WTC11 (cell line): Measurements from ENCODE around the gene CTSE. TPM values are rescaled to one million over a fixed set of nuclear protein-coding genes. Genes with fewer than 3 reads are reported as not detected.

ENCODE experiments used
- ATAC-seq: fragments of 200-7000 bp; cut with Tn5 transposase; 2 replicates; pipeline ENCODE4 v1.10.0; 2021; ENCODE audit warnings: mild to moderate bottlenecking, moderate library complexity
- CTCF ChIA-PET: fragments of 300-600 bp; sonication (Branson Sonifier 250); formaldehyde crosslinking; loops from one replicate; lab custom pipeline; 2021; ENCODE audit warnings: antibody characterized with exemption; lab: Charles Lee
- POLR2A ChIA-PET: fragments of 350-600 bp; sonication (Branson Sonifier 250); formaldehyde crosslinking; loops from one replicate; lab custom pipeline; 2021; ENCODE audit warnings: antibody characterized with exemption; lab: Charles Lee
- DNase-seq: peaks from one replicate; pipeline ENCODE4 v3.0.0; 2021; ENCODE audit warnings: low spot score
- H3K27ac Mint-ChIP-seq: 2 replicates; pipeline ENCODE4 v1.8.0; 2021; ENCODE audit warnings: mixed read lengths
- H3K27me3 Mint-ChIP-seq: 2 replicates; pipeline ENCODE4 v1.8.0; 2021; ENCODE audit warnings: low read depth, mild to moderate bottlenecking, moderate library complexity, mixed read lengths
- H3K36me3 Mint-ChIP-seq: 2 replicates; pipeline ENCODE4 v1.8.0; 2021; ENCODE audit warnings: mixed read lengths
- H3K4me1 Mint-ChIP-seq: 2 replicates; pipeline ENCODE4 v1.8.0; 2022; ENCODE audit warnings: mixed read lengths
- H3K4me3 Mint-ChIP-seq: 2 replicates; pipeline ENCODE4 v1.8.0; 2021; ENCODE audit warnings: mild to moderate bottlenecking, moderate library complexity, mixed read lengths
- H3K9me3 Mint-ChIP-seq: 2 replicates; pipeline ENCODE4 v1.8.0; 2021; ENCODE audit warnings: mixed read lengths
- CBFB ChIP-seq: sonication (generic); formaldehyde crosslinking; IDR thresholded peaks from 2 replicates; pipeline ENCODE4 v1.8.1; 2022; ENCODE audit warnings: mild to moderate bottlenecking, low read depth, missing genetic modification reagents
- FOXP1 ChIP-seq: sonication (generic); formaldehyde crosslinking; IDR thresholded peaks from 2 replicates; pipeline ENCODE4 v1.8.0; 2022; ENCODE audit warnings: missing genetic modification reagents, mild to moderate bottlenecking, moderate library complexity, borderline replicate concordance
- GABPB1 ChIP-seq: sonication (generic); formaldehyde crosslinking; IDR thresholded peaks from 2 replicates; pipeline ENCODE4 v1.8.1; 2023; ENCODE audit warnings: mild to moderate bottlenecking, missing genetic modification reagents
- JUN ChIP-seq: sonication (generic); formaldehyde crosslinking; IDR thresholded peaks from 2 replicates; pipeline ENCODE4 v1.8.0; 2023; ENCODE audit warnings: mild to moderate bottlenecking, missing genetic modification reagents
- KAT7 ChIP-seq: sonication (generic); formaldehyde crosslinking; IDR thresholded peaks from 2 replicates; pipeline ENCODE4 v1.8.1; 2023; ENCODE audit warnings: missing genetic modification reagents, mild to moderate bottlenecking, borderline replicate concordance
- MXD4 ChIP-seq: fragments of 250-450 bp; sonication (Bioruptor Pico); IDR thresholded peaks from 2 replicates; pipeline ENCODE4 v1.8.0; 2021; ENCODE audit warnings: mild to moderate bottlenecking, moderate library complexity, borderline replicate concordance
- NFYB ChIP-seq: sonication (generic); formaldehyde crosslinking; conservative IDR thresholded peaks from 2 replicates; pipeline ENCODE4 v1.8.0; 2022; ENCODE audit warnings: low read depth, missing genetic modification reagents
- NR3C1 ChIP-seq: sonication (generic); formaldehyde crosslinking; conservative IDR thresholded peaks from 2 replicates; pipeline ENCODE4 v1.8.1; 2023; ENCODE audit warnings: low read depth, mild to moderate bottlenecking, missing genetic modification reagents
- ZNF121 ChIP-seq: sonication (generic); formaldehyde crosslinking; IDR thresholded peaks from 2 replicates; pipeline ENCODE4 v1.8.0; 2023; ENCODE audit warnings: missing genetic modification reagents
- ZNF317 ChIP-seq: sonication (generic); formaldehyde crosslinking; IDR thresholded peaks from 2 replicates; pipeline ENCODE4 v1.8.1; 2023; ENCODE audit warnings: low read depth, mild to moderate bottlenecking, moderate library complexity, missing genetic modification reagents, borderline replicate concordance
- total RNA-seq: library from RNA; stranded (reverse); gene quantifications from 3 replicates; pipeline ENCODE4 v1.2.3, GENCODE V29; 2021
- TF ChIP-seq, protein P1 (sequence below): fragments of 250-450 bp; sonication (Bioruptor Pico); IDR thresholded peaks from 2 replicates; pipeline ENCODE4 v1.9.0; 2021; ENCODE audit warnings: mild to moderate bottlenecking
- TF ChIP-seq, protein P2 (sequence below): sonication (generic); formaldehyde crosslinking; IDR thresholded peaks from 2 replicates; pipeline ENCODE4 v1.8.1; 2023; ENCODE audit warnings: mild to moderate bottlenecking, missing genetic modification reagents, moderate library complexity
- TF ChIP-seq, protein P3 (sequence below): sonication (generic); formaldehyde crosslinking; IDR thresholded peaks from 2 replicates; pipeline ENCODE4 v1.8.1; 2023; ENCODE audit warnings: mild to moderate bottlenecking, missing genetic modification reagents
- TF ChIP-seq, protein P4 (sequence below): fragments of 200-600 bp; IDR thresholded peaks from 2 replicates; pipeline ENCODE4 v1.8.0; 2022; ENCODE audit warnings: antibody characterized with exemption
- TF ChIP-seq, protein P5 (sequence below): sonication (generic); formaldehyde crosslinking; IDR thresholded peaks from 2 replicates; pipeline ENCODE4 v1.8.1; 2022; ENCODE audit warnings: low read depth, missing genetic modification reagents, borderline replicate concordance
- TF ChIP-seq, protein P6 (sequence below): sonication (generic); formaldehyde crosslinking; IDR thresholded peaks from 2 replicates; pipeline ENCODE4 v1.8.1; 2023; ENCODE audit warnings: mild to moderate bottlenecking, missing genetic modification reagents, borderline replicate concordance

CTSE gene
- total RNA-seq, 1 experiment from 2014 or later, result 0.17 TPM

DNA sequence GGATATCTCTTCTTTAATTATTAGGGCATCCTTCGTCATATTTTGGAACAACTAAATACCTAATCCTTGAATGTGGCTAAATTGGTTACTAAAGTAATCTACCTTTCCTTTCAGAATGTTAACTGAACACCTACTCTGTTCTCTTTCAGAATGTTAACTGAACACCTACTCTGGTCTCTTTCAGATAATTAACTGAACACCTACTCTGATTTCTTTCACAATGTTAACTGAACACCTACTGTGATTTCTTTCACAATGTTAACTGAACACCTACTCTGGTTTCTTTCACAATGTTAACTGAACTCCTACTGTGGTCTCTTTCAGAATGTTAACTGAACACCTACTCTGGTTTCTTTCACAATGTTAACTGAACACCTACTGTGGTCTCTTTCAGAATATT, 42.4 kb downstream of the CTSE start (continued):
- no peak for TF ChIP-seq ZNF121 (CRISPR knock-in tag)

DNA sequence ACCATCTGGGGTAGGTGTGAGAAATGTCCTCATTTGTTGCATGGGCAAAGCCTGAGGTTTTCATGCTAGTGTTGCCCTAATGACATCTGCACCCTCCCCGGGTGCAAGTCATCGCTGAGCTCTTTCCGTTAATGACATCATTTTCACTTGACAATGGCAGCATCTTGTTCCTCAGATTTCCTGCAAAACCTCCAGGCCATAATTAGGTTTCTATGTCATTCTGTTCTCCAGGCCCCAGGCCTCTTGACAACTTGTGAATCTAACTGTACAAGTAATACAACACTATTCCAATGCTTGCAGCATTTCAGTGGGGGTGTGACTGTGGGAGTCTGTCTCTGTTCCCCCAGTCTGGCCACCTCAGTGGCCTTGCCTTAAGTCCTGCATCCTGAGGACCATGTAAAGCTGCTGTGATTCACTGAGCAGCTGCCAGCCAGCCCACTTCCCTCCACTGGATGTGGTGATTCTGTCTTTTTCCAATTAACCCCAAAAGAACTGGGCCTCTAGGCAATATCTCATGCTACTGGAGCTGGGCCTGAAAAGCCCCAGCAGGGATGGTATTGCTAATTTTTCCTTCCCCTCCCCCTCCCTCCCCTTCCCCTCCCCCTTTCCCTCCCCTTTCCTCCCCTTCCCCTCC, 43.3 kb downstream of the CTSE start:
- Mint-ChIP-seq H3K4me1 (peaks cover 9% of the 10 kb centered on the region; the same call in 1 of the 2 replicates), H3K9me3 (peaks cover 13% of the 10 kb centered on the region), H3K36me3 (no peaks in the 10 kb centered on the region), H3K27me3 (no peaks in the 10 kb centered on the region; the same call in 1 of the 2 replicates), H3K4me3 (no peak overlapping the region), H3K27ac (no peak overlapping the region)
- TF ChIP-seq, protein P1, sequence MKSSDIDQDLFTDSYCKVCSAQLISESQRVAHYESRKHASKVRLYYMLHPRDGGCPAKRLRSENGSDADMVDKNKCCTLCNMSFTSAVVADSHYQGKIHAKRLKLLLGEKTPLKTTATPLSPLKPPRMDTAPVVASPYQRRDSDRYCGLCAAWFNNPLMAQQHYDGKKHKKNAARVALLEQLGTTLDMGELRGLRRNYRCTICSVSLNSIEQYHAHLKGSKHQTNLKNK (CRISPR knock-in tag), result no peak
- no peak for TF ChIP-seq GABPB1
- TF ChIP-seq KAT7 (CRISPR knock-in tag), result no peak
- DNase-seq (no peak), ATAC-seq (no peak)
- ChIA-PET CTCF (interaction anchor here (7.0 kb wide), 1 partner anchor 64 kb away, joined by 557 read pairs; no protein-coding TSS in a partner anchor), POLR2A (no interaction called here)

DNA sequence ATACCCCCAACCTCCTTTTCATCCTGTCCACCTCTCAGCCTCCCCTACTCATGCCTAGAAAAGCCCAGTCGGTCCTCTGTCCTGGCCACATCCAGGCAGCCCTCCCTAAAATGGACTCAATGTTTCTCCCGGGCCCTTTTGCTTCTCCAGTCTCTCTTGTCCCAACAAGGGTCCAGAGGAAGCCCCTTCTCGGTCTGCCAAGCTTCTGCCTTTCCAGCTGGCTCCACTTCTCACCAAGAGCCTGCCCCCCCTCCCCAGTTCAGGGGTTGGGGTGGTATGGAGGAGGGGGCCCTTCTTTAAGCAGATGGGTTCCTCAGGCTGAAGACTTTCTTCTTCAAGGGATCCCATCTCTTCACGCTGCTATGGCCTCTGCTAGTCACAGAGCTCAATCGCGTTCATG, 44.4 kb downstream of the CTSE start:
- Mint-ChIP-seq H3K27me3 (no peaks in the 10 kb centered on the region), H3K36me3 (peaks cover 2% of the 10 kb centered on the region; the same call in 1 of the 2 replicates), H3K4me3 (no peak overlapping the region), H3K4me1 (peaks cover 6% of the 10 kb centered on the region; the same call in 1 of the 2 replicates), H3K27ac (no peak overlapping the region), H3K9me3 (peaks cover 23% of the 10 kb centered on the region)
- TF ChIP-seq FOXP1 (no peak), NR3C1 (CRISPR knock-in tag) (no peak), CBFB (CRISPR knock-in tag) (no peak), MXD4 (CRISPR knock-in tag) (no peak), ZNF317 (no peak)
- TF ChIP-seq, protein P2, sequence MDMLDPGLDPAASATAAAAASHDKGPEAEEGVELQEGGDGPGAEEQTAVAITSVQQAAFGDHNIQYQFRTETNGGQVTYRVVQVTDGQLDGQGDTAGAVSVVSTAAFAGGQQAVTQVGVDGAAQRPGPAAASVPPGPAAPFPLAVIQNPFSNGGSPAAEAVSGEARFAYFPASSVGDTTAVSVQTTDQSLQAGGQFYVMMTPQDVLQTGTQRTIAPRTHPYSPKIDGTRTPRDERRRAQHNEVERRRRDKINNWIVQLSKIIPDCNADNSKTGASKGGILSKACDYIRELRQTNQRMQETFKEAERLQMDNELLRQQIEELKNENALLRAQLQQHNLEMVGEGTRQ, result no peak
- TF ChIP-seq, protein P3, sequence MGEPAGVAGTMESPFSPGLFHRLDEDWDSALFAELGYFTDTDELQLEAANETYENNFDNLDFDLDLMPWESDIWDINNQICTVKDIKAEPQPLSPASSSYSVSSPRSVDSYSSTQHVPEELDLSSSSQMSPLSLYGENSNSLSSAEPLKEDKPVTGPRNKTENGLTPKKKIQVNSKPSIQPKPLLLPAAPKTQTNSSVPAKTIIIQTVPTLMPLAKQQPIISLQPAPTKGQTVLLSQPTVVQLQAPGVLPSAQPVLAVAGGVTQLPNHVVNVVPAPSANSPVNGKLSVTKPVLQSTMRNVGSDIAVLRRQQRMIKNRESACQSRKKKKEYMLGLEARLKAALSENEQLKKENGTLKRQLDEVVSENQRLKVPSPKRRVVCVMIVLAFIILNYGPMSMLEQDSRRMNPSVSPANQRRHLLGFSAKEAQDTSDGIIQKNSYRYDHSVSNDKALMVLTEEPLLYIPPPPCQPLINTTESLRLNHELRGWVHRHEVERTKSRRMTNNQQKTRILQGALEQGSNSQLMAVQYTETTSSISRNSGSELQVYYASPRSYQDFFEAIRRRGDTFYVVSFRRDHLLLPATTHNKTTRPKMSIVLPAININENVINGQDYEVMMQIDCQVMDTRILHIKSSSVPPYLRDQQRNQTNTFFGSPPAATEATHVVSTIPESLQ, result no peak
- TF ChIP-seq, protein P4, sequence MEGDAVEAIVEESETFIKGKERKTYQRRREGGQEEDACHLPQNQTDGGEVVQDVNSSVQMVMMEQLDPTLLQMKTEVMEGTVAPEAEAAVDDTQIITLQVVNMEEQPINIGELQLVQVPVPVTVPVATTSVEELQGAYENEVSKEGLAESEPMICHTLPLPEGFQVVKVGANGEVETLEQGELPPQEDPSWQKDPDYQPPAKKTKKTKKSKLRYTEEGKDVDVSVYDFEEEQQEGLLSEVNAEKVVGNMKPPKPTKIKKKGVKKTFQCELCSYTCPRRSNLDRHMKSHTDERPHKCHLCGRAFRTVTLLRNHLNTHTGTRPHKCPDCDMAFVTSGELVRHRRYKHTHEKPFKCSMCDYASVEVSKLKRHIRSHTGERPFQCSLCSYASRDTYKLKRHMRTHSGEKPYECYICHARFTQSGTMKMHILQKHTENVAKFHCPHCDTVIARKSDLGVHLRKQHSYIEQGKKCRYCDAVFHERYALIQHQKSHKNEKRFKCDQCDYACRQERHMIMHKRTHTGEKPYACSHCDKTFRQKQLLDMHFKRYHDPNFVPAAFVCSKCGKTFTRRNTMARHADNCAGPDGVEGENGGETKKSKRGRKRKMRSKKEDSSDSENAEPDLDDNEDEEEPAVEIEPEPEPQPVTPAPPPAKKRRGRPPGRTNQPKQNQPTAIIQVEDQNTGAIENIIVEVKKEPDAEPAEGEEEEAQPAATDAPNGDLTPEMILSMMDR, result no peak
- TF ChIP-seq, protein P5, sequence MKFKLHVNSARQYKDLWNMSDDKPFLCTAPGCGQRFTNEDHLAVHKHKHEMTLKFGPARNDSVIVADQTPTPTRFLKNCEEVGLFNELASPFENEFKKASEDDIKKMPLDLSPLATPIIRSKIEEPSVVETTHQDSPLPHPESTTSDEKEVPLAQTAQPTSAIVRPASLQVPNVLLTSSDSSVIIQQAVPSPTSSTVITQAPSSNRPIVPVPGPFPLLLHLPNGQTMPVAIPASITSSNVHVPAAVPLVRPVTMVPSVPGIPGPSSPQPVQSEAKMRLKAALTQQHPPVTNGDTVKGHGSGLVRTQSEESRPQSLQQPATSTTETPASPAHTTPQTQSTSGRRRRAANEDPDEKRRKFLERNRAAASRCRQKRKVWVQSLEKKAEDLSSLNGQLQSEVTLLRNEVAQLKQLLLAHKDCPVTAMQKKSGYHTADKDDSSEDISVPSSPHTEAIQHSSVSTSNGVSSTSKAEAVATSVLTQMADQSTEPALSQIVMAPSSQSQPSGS (CRISPR knock-in tag), result no peak
- ChIA-PET CTCF (interaction anchor here (7.0 kb wide), 1 partner anchor 63 kb away, joined by 557 read pairs; no protein-coding TSS in a partner anchor), POLR2A (no interaction called here)
- DNase-seq, result no peak
- no peak for ATAC-seq

DNA sequence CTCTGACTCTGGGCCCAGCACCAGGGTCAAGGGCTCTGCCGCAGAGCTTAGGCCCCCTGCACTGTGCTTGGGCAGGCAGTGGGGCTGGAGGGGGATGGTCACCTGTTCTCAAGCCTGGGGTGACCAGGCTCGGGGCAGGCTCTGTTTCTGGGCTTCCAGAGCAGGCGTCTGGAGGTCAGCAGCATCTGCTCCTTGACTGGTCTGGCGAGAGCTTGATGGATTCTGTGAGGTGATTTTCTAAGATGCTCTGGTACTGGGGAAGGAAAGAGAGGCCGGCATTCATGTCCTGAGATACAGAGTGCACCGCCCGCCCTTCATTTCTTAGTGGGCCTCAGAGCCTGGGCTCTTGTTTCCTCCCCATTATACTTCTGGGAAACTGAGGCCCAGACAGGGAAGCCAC, 45.0 kb downstream of the CTSE start:
- ChIA-PET POLR2A (no interaction called here), CTCF (interaction anchor here (2.5 to 7.0 kb wide), 3 partner anchors 62 to 320 kb away, joined by 32 to 557 read pairs (median 124); no protein-coding TSS in a partner anchor)
- Mint-ChIP-seq H3K36me3 (peaks cover 2% of the 10 kb centered on the region; the same call in 1 of the 2 replicates), H3K27ac (no peak overlapping the region), H3K27me3 (0 out of 2 replicates have a peak, but pooled peaks cover under 1% of the 10 kb centered on the region), H3K4me3 (no peak overlapping the region), H3K4me1 (peaks cover 5% of the 10 kb centered on the region; the same call in 1 of the 2 replicates), H3K9me3 (peaks cover 29% of the 10 kb centered on the region)
- DNase-seq (no peak), ATAC-seq (no peak)
- TF ChIP-seq ZNF317 (no peak), NFYB (no peak), JUN (no peak)
- TF ChIP-seq, protein P6, sequence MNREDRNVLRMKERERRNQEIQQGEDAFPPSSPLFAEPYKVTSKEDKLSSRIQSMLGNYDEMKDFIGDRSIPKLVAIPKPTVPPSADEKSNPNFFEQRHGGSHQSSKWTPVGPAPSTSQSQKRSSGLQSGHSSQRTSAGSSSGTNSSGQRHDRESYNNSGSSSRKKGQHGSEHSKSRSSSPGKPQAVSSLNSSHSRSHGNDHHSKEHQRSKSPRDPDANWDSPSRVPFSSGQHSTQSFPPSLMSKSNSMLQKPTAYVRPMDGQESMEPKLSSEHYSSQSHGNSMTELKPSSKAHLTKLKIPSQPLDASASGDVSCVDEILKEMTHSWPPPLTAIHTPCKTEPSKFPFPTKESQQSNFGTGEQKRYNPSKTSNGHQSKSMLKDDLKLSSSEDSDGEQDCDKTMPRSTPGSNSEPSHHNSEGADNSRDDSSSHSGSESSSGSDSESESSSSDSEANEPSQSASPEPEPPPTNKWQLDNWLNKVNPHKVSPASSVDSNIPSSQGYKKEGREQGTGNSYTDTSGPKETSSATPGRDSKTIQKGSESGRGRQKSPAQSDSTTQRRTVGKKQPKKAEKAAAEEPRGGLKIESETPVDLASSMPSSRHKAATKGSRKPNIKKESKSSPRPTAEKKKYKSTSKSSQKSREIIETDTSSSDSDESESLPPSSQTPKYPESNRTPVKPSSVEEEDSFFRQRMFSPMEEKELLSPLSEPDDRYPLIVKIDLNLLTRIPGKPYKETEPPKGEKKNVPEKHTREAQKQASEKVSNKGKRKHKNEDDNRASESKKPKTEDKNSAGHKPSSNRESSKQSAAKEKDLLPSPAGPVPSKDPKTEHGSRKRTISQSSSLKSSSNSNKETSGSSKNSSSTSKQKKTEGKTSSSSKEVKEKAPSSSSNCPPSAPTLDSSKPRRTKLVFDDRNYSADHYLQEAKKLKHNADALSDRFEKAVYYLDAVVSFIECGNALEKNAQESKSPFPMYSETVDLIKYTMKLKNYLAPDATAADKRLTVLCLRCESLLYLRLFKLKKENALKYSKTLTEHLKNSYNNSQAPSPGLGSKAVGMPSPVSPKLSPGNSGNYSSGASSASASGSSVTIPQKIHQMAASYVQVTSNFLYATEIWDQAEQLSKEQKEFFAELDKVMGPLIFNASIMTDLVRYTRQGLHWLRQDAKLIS (CRISPR knock-in tag), result no peak
